Astrocyte (in vitro differentiated cells and primary cell): ENCODE measurements around the gene CHD3. TPM values are rescaled to one million over a fixed set of nuclear protein-coding genes. Genes with fewer than 3 reads are reported as not detected.

Experiments used
- DNase-seq: peaks from one replicate; pipeline ENCODE4 v3.0.0-alpha.2; 2010; ENCODE audit warnings: low read depth
- FAIRE-seq: peaks from 2 replicates; lab custom pipeline; 2011; peaks lifted over from hg19 to GRCh38; lab: Jason Lieb, UNC
- H2AFZ ChIP-seq: 2 replicates; pipeline ENCODE4 v1.6.0; 2012; ENCODE audit warnings: low read depth, low read length, inconsistent platforms
- H3K27ac ChIP-seq: 2 replicates; pipeline ENCODE4 v1.5.1; 2011; ENCODE audit warnings: low read depth, low read length, inconsistent platforms
- H3K27me3 ChIP-seq: 2 replicates; pipeline ENCODE4 v1.6.0; 2011; ENCODE audit warnings: low read length, inconsistent platforms; ENCODE audit not compliant: insufficient read depth
- H3K36me3 ChIP-seq: 2 replicates; pipeline ENCODE4 v1.5.1; 2011; ENCODE audit warnings: low read length, inconsistent platforms; ENCODE audit not compliant: insufficient read depth
- H3K4me1 ChIP-seq: 2 replicates; pipeline ENCODE4 v1.5.1; 2011; ENCODE audit warnings: low read length, inconsistent platforms; ENCODE audit not compliant: insufficient read depth
- H3K4me2 ChIP-seq: 2 replicates; pipeline ENCODE4 v1.6.0; 2012; ENCODE audit warnings: low read length, inconsistent platforms
- H3K4me3 ChIP-seq: 2 replicates; pipeline ENCODE4 v1.5.1; 2011; ENCODE audit warnings: low read depth, mild to moderate bottlenecking, low read length, inconsistent platforms; ENCODE audit not compliant: insufficient read depth
- H3K79me2 ChIP-seq: 2 replicates; pipeline ENCODE4 v1.6.0; 2012; ENCODE audit warnings: mild to moderate bottlenecking, low read length, inconsistent platforms; ENCODE audit not compliant: insufficient read depth
- H3K9ac ChIP-seq: 2 replicates; pipeline ENCODE4 v1.6.0; 2012; ENCODE audit warnings: mild to moderate bottlenecking, low read length, inconsistent platforms
- H3K9me3 ChIP-seq: 2 replicates; pipeline ENCODE4 v1.5.1; 2012; ENCODE audit warnings: low read depth, mild to moderate bottlenecking, low read length, inconsistent platforms; ENCODE audit not compliant: insufficient read depth
- H4K20me1 ChIP-seq: 2 replicates; pipeline ENCODE4 v1.6.0; 2012; ENCODE audit warnings: low read length, inconsistent platforms; ENCODE audit not compliant: insufficient read depth
- H3K27ac Mint-ChIP-seq: one replicate; pipeline ENCODE4 v1.8.0; 2021; ENCODE audit warnings: mild to moderate bottlenecking, mixed read lengths; ENCODE audit not compliant: unreplicated experiment
- H3K27me3 Mint-ChIP-seq: one replicate; pipeline ENCODE4 v1.8.0; 2021; ENCODE audit warnings: low read depth, mixed read lengths; ENCODE audit not compliant: unreplicated experiment
- H3K36me3 Mint-ChIP-seq: one replicate; pipeline ENCODE4 v1.8.0; 2021; ENCODE audit warnings: low read depth, mixed read lengths; ENCODE audit not compliant: unreplicated experiment
- H3K4me1 Mint-ChIP-seq: one replicate; pipeline ENCODE4 v1.8.0; 2021; ENCODE audit warnings: low read depth, mixed read lengths; ENCODE audit not compliant: unreplicated experiment
- H3K4me3 Mint-ChIP-seq: one replicate; pipeline ENCODE4 v1.8.0; 2021; ENCODE audit warnings: mild to moderate bottlenecking, moderate library complexity, mixed read lengths; ENCODE audit not compliant: unreplicated experiment
- H3K9me3 Mint-ChIP-seq: one replicate; pipeline ENCODE4 v1.8.0; 2021; ENCODE audit warnings: mild to moderate bottlenecking, mixed read lengths; ENCODE audit not compliant: unreplicated experiment
- CTCF ChIP-seq: IDR thresholded peaks from 2 replicates; pipeline ENCODE4 v1.5.1; 2011; ENCODE audit warnings: low read depth, mild to moderate bottlenecking, inconsistent platforms, low read length, moderate library complexity; ENCODE audit not compliant: insufficient read depth
- EZH2 ChIP-seq: IDR thresholded peaks from 2 replicates; pipeline ENCODE4 v1.6.1; 2012; ENCODE audit warnings: mild to moderate bottlenecking, low read length, inconsistent platforms; ENCODE audit not compliant: insufficient read depth
- total RNA-seq: library from RNA; stranded (reverse); gene quantifications from 2 replicates; pipeline ENCODE4 v1.2.1, GENCODE V29; 2021

The CHD3 gene
- total RNA-seq, 1 donor from 2014 or later = 111 TPM

DNA sequence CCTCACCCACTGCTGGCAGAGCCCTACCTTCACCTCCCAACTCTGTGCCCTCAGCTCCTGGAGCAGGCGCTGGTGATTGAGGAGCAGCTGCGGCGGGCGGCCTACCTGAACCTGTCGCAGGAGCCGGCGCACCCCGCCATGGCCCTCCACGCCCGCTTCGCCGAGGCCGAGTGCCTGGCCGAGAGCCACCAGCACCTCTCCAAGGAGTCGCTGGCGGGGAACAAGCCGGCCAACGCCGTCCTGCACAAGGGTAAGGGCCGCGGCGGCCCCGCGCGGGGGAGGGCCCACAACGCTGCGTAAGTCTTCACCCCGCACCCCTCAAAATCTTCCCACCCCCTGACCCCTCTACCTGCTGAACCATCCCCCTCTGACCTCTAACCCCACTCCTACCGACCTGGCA, 20.5 kb downstream of the CHD3 start:
- H3K9me3 ChIP-seq = no peaks in the 10 kb centered on the region
- H3K4me3 ChIP-seq = no peak overlapping the region
- no peaks in the 10 kb centered on the region for H3K27me3 ChIP-seq
- H3K27ac Mint-ChIP-seq = no peak overlapping the region
- DNase-seq = no peak
- H3K79me2 ChIP-seq = no peaks in the 10 kb centered on the region
- H3K36me3 ChIP-seq = peaks cover 51% of the 10 kb centered on the region
- peaks cover 26% of the 10 kb centered on the region for H3K36me3 Mint-ChIP-seq
- H3K4me3 Mint-ChIP-seq = no peak overlapping the region
- no peaks in the 10 kb centered on the region for H3K27me3 Mint-ChIP-seq
- H3K4me2 ChIP-seq = no peak overlapping the region
- no peak overlapping the region for H2AFZ ChIP-seq
- no peaks in the 10 kb centered on the region for H3K4me1 Mint-ChIP-seq
- TF ChIP-seq EZH2 (no peak), CTCF (no peak)
- H3K4me1 ChIP-seq = no peaks in the 10 kb centered on the region
- H3K9me3 Mint-ChIP-seq = no peaks in the 10 kb centered on the region
- no peak for FAIRE-seq
- H3K9ac ChIP-seq = no peak overlapping the region
- peaks cover 7% of the 10 kb centered on the region for H4K20me1 ChIP-seq
- H3K27ac ChIP-seq = no peak overlapping the region

DNA sequence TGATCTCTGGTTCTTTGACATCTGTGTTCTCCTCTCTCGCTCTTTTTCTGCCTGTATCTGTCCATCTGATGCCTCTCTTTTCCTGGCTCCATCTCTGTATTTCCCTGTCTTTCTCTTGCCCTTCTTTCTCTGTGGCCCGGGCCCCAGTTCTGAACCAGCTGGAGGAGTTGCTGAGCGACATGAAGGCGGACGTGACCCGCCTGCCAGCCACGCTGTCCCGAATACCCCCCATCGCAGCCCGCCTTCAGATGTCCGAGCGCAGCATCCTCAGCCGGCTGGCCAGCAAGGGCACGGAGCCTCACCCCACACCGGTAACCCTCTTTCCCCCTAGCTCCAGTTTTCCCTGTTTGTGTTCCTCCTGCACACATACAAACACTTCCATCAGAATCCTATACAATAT, 21.7 kb downstream of the CHD3 start:
- Mint-ChIP-seq H3K4me3 (no peak overlapping the region), H3K9me3 (no peaks in the 10 kb centered on the region), H3K36me3 (peaks cover 18% of the 10 kb centered on the region), H3K27me3 (no peaks in the 10 kb centered on the region), H3K4me1 (no peaks in the 10 kb centered on the region), H3K27ac (no peak overlapping the region)
- H3K4me1 ChIP-seq = peaks cover 7% of the 10 kb centered on the region
- peaks cover 39% of the 10 kb centered on the region for H3K36me3 ChIP-seq
- H3K27me3 ChIP-seq = no peaks in the 10 kb centered on the region
- no peak overlapping the region for H2AFZ ChIP-seq
- H3K9me3 ChIP-seq = no peaks in the 10 kb centered on the region
- FAIRE-seq (no peak), DNase-seq (no peak)
- H3K4me2 ChIP-seq = no peak overlapping the region
- TF ChIP-seq EZH2 (no peak), CTCF (no peak)
- no peaks in the 10 kb centered on the region for H3K79me2 ChIP-seq
- H3K27ac ChIP-seq = no peak overlapping the region
- no peak overlapping the region for H3K4me3 ChIP-seq
- peaks cover 12% of the 10 kb centered on the region for H4K20me1 ChIP-seq
- peak overlapping the region; percentile 14 for H3K9ac ChIP-seq

- Histone ChIP-seq H3K27ac (no peak overlapping the region), H3K9ac (no peak overlapping the region), H4K20me1 (peaks cover 12% of the 10 kb centered on the region), H3K36me3 (peaks cover 34% of the 10 kb centered on the region), H3K9me3 (no peaks in the 10 kb centered on the region), H3K79me2 (no peaks in the 10 kb centered on the region), H3K4me1 (peaks cover 10% of the 10 kb centered on the region), H3K27me3 (no peaks in the 10 kb centered on the region), H3K4me2 (no peak overlapping the region), H2AFZ (no peak overlapping the region), H3K4me3 (no peak overlapping the region)
- Mint-ChIP-seq H3K27me3 (no peaks in the 10 kb centered on the region), H3K4me1 (no peaks in the 10 kb centered on the region), H3K27ac (no peak overlapping the region), H3K4me3 (no peak overlapping the region), H3K9me3 (no peaks in the 10 kb centered on the region), H3K36me3 (peaks cover 14% of the 10 kb centered on the region)
- DNase-seq (no peak), FAIRE-seq (no peak)
- no peak for TF ChIP-seq CTCF
- no peak for TF ChIP-seq EZH2
Measured at GRCh38 chr17:7910711-7911110, 22.1 kb downstream of the CHD3 start.
